ENCODE measurements around the gene IL22RA2. TPM values are rescaled to one million over a fixed set of nuclear protein-coding genes. Genes with fewer than 3 reads are reported as not detected.

The IL22RA2 gene
- total RNA-seq (2011; cell fraction: chromatin; rRNA removed; ENCODE audit: low replicate concordance) = not detected in 2 replicates
- total RNA-seq (2011; cell fraction: nucleolus; rRNA removed) = not detected in 2 replicates
- not detected in 2 replicates for total RNA-seq (2011; cell fraction: nucleoplasm; rRNA removed)
- total RNA-seq (2014; rRNA removed) = not detected in 2 replicates
- not detected in 2 replicates for total RNA-seq (2014; rRNA removed; fragmentation: Illumina TruSeq; extraction: Trizol)
- not detected in 2 replicates for total RNA-seq (2015; rRNA removed; fragmentation: Illumina TruSeq; extraction: Trizol)
- not detected in 2 replicates for total RNA-seq (2021)
- polyA plus RNA-seq (2011; rRNA removed) = not detected in 2 replicates
- not detected in 2 replicates for polyA plus RNA-seq (2011; cell fraction: cytosol; rRNA removed)
- not detected in 2 replicates for polyA plus RNA-seq (2011; cell fraction: nucleus; rRNA removed)
- not detected in 2 replicates for polyA plus RNA-seq (2012)
- polyA plus RNA-seq (2014; fragmentation: Illumina TruSeq; extraction: Trizol) = not detected in 2 replicates
- polyA plus RNA-seq (2014; fragmentation: Nextera tagmentation; extraction: Ambion mirVana) = not detected
- polyA plus RNA-seq (2014; rRNA removed) = 0.03 TPM in 1 of 2 replicates, not detected in the other
- not detected in 2 replicates for polyA minus RNA-seq (2011; rRNA and poly(A)+ RNA removed)
- polyA minus RNA-seq (2011; cell fraction: cytosol; rRNA and poly(A)+ RNA removed) = not detected in 2 replicates
- not detected in 2 replicates for polyA minus RNA-seq (2011; cell fraction: nucleus; rRNA and poly(A)+ RNA removed)
- not detected for Bru-seq, nascent RNA
- percentile 10 among the genes with signal in this experiment for BruChase-seq, experiment 1, labeled RNA remaining after a 2-hour chase
- BruChase-seq, experiment 2, labeled RNA remaining after a 6-hour chase = percentile 14 among the genes with signal in this experiment
- long read RNA-seq, experiment 1 = 0 reads
- long read RNA-seq, experiment 2 = 0 reads
- long read RNA-seq, experiment 3 = 0 reads

GRCh38 chr6:137173501-137173900 lies at the start of gene IL22RA2:
IL22RA2 (minus strand) TSS chr6:137173644; CDS start chr6:137161749, 11,895 bp downstream.
- in situ Hi-C loops (cut with MboI) = no loop called here
- no peak within 1 kb of the TSS for H3K27ac ChIP-seq (ENCODE audit: extremely low read depth, low read depth, low read length)

More at GRCh38 chr6:137173501-137173900, at the start of gene IL22RA2:
- no peak for FAIRE-seq
- Histone ChIP-seq H4K20me1 (replicated peaks; ENCODE audit: control insufficient read depth, insufficient read depth, low read length) (no peaks in the 10 kb centered on the region), H3K9me3 (replicated peaks; ENCODE audit: control insufficient read depth, insufficient read depth, low read depth, low read length) (no peaks in the 10 kb centered on the region; the same call in 1 of the 2 replicates), H3K4me3 (no peak within 1 kb of the TSS), H3K4me2 (ENCODE audit: insufficient read depth, low read length) (no peak within 1 kb of the TSS), H3K27me3 (ENCODE audit: control insufficient read depth in 2 of 2, insufficient read depth in 2 of 2, low read length in 2 of 2) (no peaks in the 10 kb centered on the region), H3K36me3 (ENCODE audit: control insufficient read depth, insufficient read depth, low read length) (no peaks in the 10 kb centered on the region), H2AFZ (ENCODE audit: low read depth, low read length) (peak within 1 kb of the TSS; percentile 95), H3K4me1 (replicated peaks in 1 of 2; ENCODE audit: control insufficient read depth in 2 of 2, insufficient read depth in 2 of 2, low read length in 2 of 2) (peaks cover 4 to 38% of the 10 kb centered on the region in 2 experiments; a peak in 4 of 5 replicates), H3K9me1 (ENCODE audit: control insufficient read depth, insufficient read depth, low read length) (no peaks in the 10 kb centered on the region), H3K79me2 (ENCODE audit: control insufficient read depth, insufficient read depth, low read length) (no peaks in the 10 kb centered on the region), H3K9ac (ENCODE audit: insufficient read depth in 1 of 2, low read depth in 2 of 2, low read length in 2 of 2) (no peak within 1 kb of the TSS)
- ATAC-seq = no peak
- POLR2A ChIA-PET = no interaction called here
- no peak for DNase-seq (ENCODE audit: extremely low read depth in 1 of 4, low spot score in 3 of 4)
- WGBS (ENCODE audit: insufficient coverage, low coverage, missing lambda C conversion rate) = 29% methylated on average over 4 of the region's 4 CpGs
- peak; percentile 71 for TF ChIP-seq RBM25 (IDR thresholded peaks at IDR 0.05; ENCODE audit: low read depth, low read length, severe bottlenecking)
- TF ChIP-seq ELF1 (tag; IDR thresholded peaks at IDR 0.05) = no peak
- no peak for TF ChIP-seq GATA2 (CRISPR knock-in tag; IDR thresholded peaks at IDR 0.05)
- CTCF ChIA-PET (ENCODE audit: low intra/inter-chr PET ratio) = no interaction called here
- intact Hi-C loops (cut with micrococcal nuclease) = no loop called here
- BruUV-seq (replicated peaks) = no TSS peak

Data from K562 (cell line).